Brain microvascular endothelial cell (primary cell): ENCODE results near the gene FLAD1.

Experiments
- DNase-seq: peaks from one replicate; pipeline ENCODE4 v3.0.0-alpha.2; 2020
- H3K27ac ChIP-seq: fragments of 250-450 bp; sonication (Bioruptor Pico); 2 replicates; pipeline ENCODE4 v1.5.1; 2020; ENCODE audit warnings: mild to moderate bottlenecking, moderate library complexity
- H3K27me3 ChIP-seq: fragments of 250-450 bp; sonication (Bioruptor Pico); replicated peaks from 2 replicates; pipeline ENCODE4 v1.5.1; 2020; ENCODE audit warnings: mild to moderate bottlenecking
- H3K36me3 ChIP-seq: fragments of 250-450 bp; sonication (Bioruptor Pico); replicated peaks from 2 replicates; pipeline ENCODE4 v1.5.1; 2020; ENCODE audit warnings: mild to moderate bottlenecking
- H3K4me3 ChIP-seq: 2 replicates; pipeline ENCODE4 v1.5.1; 2011; ENCODE audit warnings: low read depth, mild to moderate bottlenecking, control low read depth, low read length, moderate library complexity
- CTCF ChIP-seq: IDR thresholded peaks from 2 replicates; pipeline ENCODE4 v1.5.1; 2011; ENCODE audit warnings: low read depth, mild to moderate bottlenecking, moderate library complexity, low read length, control low read depth, inconsistent platforms; ENCODE audit errors: missing control alignments
- in situ Hi-C: cut with HindIII; loops from 2 replicates; pipeline ENCODE4 v1.10.0; 2017; ENCODE audit warnings: low sequenced_read_pairs, low pct_ligation_motif_present

Gene FLAD1

GRCh38 chr1:154955718-154956543 lies 27.2 kb upstream of the FLAD1 start, which contains the start of gene PBXIP1:
TSS of gene PBXIP1 (minus strand) at chr1:154956099. CDS start at chr1:154953721, 2,378 bp downstream.
- H3K27ac ChIP-seq: peak within 1 kb of the TSS; percentile 84
- TF ChIP-seq CTCF: peak; percentile 52
- H3K36me3 ChIP-seq: no peaks in the 10 kb centered on the region
- in situ Hi-C loops: no loop called here
- no peaks in the 10 kb centered on the region for H3K27me3 ChIP-seq
- DNase-seq: peak; percentile 92
- peak within 1 kb of the TSS; percentile 74 for H3K4me3 ChIP-seq

- H3K27ac ChIP-seq: no peak overlapping the region
- DNase-seq: no peak
- in situ Hi-C loops: no loop called here
Observed at GRCh38 chr1:154956544-154956941, 26.6 kb upstream of the FLAD1 start.

GRCh38 chr1:154957091-154957657 lies 26.0 kb upstream of the FLAD1 start:
- DNase-seq: no peak
- no peak overlapping the region for H3K27ac ChIP-seq
- no peaks in the 10 kb centered on the region for H3K27me3 ChIP-seq
- TF ChIP-seq CTCF: no peak
- no peak overlapping the region for H3K4me3 ChIP-seq
- in situ Hi-C loops: no loop called here
- peaks cover 3% of the 10 kb centered on the region for H3K36me3 ChIP-seq

More at GRCh38 chr1:154956544-154956941, 26.6 kb upstream of the FLAD1 start:
- Histone ChIP-seq H3K27me3 (no peaks in the 10 kb centered on the region), H3K4me3 (peak overlapping the region; percentile 74), H3K36me3 (no peaks in the 10 kb centered on the region)
- no peak for TF ChIP-seq CTCF

GRCh38 chr1:154958036-154958435 lies 25.1 kb upstream of the FLAD1 start:
- in situ Hi-C loops: no loop called here
- no peak for TF ChIP-seq CTCF
- H3K27me3 ChIP-seq: no peaks in the 10 kb centered on the region
- peaks cover 8% of the 10 kb centered on the region for H3K36me3 ChIP-seq
- DNase-seq: no peak
- no peak overlapping the region for H3K27ac ChIP-seq
- no peak overlapping the region for H3K4me3 ChIP-seq

- H3K36me3 ChIP-seq: peaks cover 16% of the 10 kb centered on the region
- no peak overlapping the region for H3K27ac ChIP-seq
- no peak for TF ChIP-seq CTCF
- DNase-seq: no peak
- in situ Hi-C loops: no loop called here
- H3K27me3 ChIP-seq: no peaks in the 10 kb centered on the region
- no peak overlapping the region for H3K4me3 ChIP-seq
Observed at GRCh38 chr1:154958681-154959425, 24.3 kb upstream of the FLAD1 start.
